NT2/D1 (cell line): ENCODE results near the gene HECTD3.

Source experiments
- SUZ12 ChIP-seq: IDR thresholded peaks from 2 replicates; pipeline ENCODE4 v1.6.1; 2011; ENCODE audit not compliant: insufficient read length, insufficient read depth; ENCODE audit errors: extremely low read depth
- ZNF274 ChIP-seq: IDR thresholded peaks from 2 replicates; pipeline ENCODE4 v1.6.1; 2011; ENCODE audit warnings: mild to moderate bottlenecking, low read depth, low read length

DNA sequence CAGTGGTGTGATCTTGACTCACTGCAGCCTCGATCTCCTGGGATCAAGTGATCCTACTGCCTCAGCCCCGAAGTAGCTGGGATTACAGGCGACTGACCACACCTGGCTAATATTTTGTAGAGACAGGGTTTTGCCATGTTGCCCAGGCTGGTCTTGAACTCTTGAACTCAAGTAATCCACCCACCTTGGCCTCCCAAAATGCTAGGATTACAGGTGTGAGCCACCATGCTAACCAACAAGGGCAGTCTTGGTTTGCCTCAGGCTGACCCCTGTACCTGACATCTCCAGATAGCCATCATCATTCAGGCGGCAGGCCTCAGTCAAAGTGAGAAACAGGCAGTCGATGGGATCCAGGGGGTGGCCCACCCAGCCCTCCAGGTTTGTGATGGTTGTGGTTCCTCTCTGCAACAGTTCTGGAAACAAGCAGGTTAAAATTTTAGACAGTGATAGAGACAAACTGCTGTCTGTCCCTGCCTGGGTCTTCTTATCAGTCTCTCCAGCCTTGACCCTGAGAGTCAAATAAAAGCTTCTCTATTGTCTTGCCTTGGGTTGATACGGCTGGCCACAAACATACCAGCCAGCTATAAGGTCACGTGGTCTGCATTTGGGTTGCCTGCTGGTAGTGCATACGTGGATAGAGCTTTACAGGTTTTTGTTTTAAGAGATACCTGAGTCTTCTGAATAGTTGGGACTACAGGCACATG is 27.7 kb upstream of the HECTD3 start:
- TF ChIP-seq SUZ12: no peak
- TF ChIP-seq ZNF274: no peak
